HG02973 (cell line): Measurements from ENCODE around the gene GAS2L1.

Source experiments
- ATAC-seq: cut with Tn5 transposase; IDR thresholded peaks from one replicate; pipeline ENCODE4 v1.9.1; 2021; ENCODE audit warnings: moderate library complexity; ENCODE audit not compliant: unreplicated experiment

GAS2L1 gene

GRCh38 chr22:29308791-29309262 lies 2.4 kb downstream of the GAS2L1 start:
- no peak for ATAC-seq

DNA sequence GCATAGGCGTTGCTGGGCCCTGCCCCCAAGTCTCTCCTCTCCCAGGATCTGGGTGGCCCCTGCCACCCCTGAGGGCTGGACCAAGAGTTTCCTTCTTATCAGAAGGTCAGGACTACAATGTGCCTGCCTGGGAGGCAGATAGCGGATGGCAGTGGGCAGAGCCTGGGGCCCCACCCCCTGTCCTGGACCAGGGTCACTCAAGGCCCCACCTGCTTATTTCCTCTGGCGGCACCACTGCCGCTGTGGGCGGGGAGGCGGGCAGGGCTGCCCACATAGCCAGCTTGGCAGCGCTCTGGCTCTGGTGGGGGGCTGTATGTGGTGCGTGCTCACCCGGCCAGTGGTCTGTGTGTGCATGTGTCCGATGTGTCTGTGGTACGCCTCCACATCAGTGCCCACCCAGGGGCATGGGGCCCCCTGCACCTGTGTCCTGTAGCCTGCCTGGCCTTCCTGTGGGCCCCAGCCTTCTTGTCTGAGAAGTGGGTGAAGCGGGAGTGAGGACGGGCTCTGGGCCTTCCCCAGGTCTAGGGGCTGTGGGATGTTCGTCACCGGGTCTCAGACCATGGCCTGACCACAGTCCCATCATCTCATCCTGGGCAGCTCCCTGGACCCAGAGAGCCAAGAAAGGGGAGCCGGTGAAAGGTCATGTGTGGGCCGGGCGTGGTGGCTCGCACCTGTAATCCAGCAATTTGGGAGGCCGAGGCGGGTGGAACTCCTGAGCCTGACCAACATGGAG lies 3.0 kb downstream of the GAS2L1 start:
- ATAC-seq, result no peak

- no peak for ATAC-seq
These were observed 3.8 kb downstream of the GAS2L1 start for GRCh38 chr22:29310065-29310862.

DNA sequence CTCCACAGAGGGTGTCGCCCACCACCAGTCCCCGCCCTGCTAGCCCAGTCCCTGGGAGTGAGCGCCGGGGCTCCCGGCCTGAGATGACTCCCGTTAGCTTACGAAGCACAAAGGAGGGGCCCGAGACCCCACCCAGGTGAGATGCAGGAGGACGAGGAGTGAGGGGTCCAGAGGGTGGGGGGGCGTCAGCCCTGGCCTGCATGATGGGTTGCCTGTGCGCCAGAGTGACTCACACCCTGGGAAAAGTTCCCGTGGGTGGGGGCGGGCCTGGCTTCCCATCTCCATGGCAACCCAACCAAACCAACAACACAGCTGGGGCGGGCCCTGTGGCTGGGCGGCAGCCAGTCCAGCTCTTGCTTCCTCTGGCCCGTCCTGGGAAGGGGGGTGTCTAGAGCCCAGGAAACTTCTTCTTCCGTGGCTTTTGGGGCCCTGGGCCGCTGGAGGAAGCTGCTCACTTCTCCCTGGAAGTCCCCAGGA lies 4.5 kb downstream of the GAS2L1 start:
- ATAC-seq, result no peak

- ATAC-seq, result no peak
These were observed 5.2 kb downstream of the GAS2L1 start for GRCh38 chr22:29311464-29312217.

GRCh38 chr22:29312218-29313125 lies 6.0 kb downstream of the GAS2L1 start:
- no peak for ATAC-seq

- no peak for ATAC-seq
These were observed 6.7 kb downstream of the GAS2L1 start for GRCh38 chr22:29313126-29313575.

DNA sequence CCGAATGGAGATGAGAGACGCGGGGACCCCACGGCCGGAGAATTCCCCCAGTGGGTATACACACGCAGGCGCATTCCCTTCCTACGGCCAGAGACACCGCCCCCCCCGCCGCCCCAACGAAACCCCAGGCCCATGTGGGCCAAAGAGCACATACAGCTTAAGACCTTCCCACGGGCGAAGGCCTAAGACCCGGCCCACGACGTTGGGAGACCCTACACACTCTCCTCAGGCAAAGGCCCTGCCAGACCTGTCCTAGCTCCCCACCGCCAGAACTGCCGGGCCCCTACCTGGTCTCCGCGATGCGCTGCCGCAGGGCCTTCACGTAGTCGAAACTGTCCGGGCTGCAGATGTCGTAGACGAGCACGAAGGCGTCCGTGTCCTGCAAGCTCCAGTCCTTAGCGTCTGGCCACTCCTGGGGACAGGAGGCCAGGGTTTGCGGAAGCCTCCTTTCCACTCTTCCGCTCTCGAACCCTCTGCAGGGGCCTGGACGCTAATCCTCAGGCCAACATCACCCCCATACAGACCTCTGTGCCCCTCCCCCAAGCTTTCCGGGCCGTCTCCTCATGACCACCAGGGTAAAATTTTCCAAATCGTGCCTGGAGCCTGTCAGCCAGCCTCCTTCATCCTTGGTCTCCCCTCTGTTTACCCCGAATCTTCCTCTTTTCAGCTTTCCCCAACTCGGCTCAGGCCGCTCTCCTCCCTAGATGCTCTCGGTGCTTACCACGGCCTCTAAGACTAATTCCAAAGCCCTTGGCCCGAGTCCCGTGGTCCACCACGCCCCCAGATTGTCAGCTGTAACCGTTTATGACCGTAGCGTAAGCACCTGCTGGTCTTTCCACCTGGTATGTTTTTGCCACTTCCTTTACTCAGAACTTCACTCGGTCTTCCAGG lies 7.4 kb downstream of the GAS2L1 start:
- ATAC-seq, result no peak

DNA sequence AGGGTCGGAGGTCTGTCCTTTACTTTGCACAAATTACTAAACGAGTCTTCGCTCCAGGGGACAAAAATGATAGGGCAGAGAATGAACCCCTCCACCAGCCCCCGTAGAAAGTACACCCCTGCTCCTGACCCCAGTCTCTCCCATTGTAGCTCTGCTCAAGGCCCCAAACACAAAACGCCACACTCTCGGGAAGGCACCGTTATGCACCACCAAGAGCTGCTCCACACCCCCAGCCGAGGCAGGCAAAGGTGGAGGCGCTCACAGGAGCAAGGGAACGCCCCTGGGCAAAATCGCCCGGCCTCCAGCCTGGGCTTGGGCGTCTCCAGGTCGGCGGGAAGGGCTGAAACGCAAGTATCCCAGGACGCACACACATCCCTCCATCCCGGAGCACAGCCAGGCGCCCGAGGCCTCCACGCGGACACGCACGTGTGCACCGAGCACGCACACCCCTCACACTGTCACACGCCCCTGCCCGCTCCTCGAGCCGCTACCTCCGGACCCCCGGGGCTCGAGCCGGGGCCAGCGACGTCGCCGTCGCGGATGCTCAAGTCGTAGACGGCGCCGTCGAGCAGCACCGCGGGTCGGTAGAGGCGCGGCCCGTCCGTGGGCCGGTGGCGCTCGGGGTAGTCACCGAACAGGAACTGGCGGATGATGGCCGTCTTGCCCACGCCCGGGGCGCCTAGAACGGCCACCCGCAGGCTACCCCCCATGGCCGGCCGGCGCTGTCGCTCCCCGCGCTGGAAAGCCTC lies 8.3 kb downstream of the GAS2L1 start:
- no peak for ATAC-seq

- ATAC-seq, result no peak
These were observed 9.1 kb downstream of the GAS2L1 start, which contains the start of gene RASL10A for GRCh38 chr22:29315286-29316140. TSS of gene RASL10A (minus strand) at chr22:29315697. CDS start at chr22:29315246, 451 bp downstream.

DNA sequence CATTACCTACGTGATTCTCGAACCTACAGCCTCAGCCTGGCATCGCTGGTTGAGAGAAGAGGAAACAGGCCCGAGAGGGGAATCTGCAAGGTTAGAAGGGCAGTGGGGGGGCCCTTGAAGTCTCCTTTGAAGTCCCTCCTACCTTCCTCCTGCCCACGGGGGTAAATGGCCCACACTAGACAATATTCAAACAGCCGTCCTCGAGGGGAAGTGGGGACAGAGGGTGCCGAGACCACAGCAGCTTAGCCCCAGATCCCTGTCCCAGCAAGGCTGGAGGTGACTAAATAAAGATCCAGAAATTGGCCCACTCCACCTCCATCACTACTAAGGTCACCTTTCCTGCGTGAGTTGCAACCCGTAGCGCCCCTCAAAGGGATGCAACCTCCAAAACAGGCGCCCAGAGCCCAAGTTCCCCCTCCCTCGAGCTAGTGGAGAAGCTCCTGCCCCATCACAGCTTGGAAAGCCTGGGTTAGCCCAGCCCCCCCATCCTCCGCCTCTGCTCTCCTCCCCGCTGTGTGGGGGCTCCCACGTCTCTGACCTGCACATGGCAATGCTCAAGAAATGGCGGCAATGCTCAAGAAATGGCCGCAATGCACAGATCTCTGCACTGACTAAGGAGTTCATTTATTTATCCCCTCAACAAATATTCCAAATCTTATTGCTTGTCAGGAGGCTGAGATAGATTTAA lies 9.8 kb downstream of the GAS2L1 start:
- ATAC-seq, result no peak

- ATAC-seq, result no peak
These were observed 11.5 kb downstream of the GAS2L1 start for GRCh38 chr22:29317827-29318454.

DNA sequence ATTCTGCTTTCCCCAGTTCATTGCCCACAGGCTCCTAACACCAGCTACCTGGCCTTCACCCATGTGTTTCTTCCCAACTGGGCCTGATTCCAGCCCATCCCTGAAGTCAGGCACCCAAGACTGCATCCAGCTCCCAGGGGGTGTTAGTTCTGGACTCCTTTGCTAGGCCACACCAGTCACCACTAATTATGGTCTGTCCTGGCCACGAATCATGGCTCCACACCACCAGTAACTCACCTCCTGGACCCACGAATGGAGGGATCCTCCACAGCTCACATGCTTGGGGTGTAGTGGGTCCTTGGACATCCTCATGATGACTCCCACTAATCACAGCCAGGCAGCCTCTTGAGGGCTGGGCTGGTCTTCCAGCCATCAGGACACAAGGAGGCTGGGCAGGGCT lies 12.6 kb downstream of the GAS2L1 start:
- ATAC-seq, result no peak

DNA sequence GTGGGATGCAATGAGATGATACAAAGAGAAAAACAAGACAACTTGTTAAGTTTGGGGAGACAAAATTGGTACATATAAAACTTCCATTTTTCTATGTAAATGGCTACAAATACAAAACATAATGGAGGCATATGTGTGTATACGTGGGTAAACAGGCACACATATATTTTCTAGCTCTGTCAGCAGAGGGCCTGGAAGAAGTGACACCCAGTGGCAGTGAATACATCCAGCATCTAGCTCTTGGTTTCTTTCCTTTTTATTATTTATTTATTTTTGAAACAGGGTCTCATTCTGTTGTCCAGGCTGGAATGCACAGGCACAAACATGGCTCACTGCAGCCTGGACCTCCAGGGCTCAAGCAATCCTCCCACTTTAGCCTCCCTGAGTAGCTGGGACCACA lies 14.1 kb downstream of the GAS2L1 start:
- ATAC-seq, result no peak

DNA sequence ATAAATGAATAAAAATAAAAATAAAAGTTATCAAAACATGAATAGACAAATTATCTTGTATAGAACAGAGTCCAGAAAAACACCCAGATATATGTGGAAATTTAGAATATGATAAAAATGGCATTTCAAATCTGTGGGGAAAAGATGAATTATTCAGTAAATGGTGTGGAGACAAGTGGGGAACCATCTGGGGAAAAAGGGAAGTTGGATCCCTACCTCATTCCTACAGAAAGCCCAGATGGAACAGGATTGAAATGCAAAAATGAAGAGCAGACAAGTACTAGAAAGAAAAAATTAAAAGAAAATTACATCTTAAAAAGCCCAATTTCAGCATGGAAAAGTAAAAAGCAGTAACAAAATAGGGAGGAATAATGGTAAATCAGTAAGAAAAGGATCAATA lies 17.2 kb downstream of the GAS2L1 start:
- no peak for ATAC-seq

DNA sequence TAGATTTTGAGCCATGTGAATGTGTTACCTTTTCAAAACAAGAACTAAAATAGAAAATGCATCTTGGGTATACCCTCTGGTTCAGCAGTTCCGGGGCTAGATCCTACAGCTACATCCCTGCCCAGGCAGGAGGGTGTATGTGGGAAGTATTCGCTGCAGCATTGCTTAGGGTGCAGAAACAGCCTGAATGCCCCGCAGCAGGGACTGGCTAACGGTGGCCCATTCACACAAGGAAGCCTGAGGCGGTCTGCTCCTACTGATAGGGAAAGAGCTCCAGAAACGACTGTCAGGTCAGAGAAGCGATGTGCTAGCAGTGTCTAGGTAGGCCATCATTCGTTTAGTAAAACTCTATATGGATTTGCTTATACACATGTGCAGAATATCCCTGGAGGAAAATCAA lies 18.9 kb downstream of the GAS2L1 start:
- ATAC-seq, result no peak
